DMS114 treated with DMSO at 0.1 percent for 48 hours (cell line): ENCODE measurements around the gene GPATCH1.
"Not testable (repeated sequence)": the region's sequence is repeated elsewhere in the genome, so short reads cannot be mapped to it uniquely, and the experiment has no call there.

ENCODE experiments used
- DNase-seq: peaks from one replicate; lab custom pipeline; 2025; ENCODE audit not compliant: unreplicated experiment; lab: John Stamatoyannopoulos, UW

GPATCH1 gene

DNA sequence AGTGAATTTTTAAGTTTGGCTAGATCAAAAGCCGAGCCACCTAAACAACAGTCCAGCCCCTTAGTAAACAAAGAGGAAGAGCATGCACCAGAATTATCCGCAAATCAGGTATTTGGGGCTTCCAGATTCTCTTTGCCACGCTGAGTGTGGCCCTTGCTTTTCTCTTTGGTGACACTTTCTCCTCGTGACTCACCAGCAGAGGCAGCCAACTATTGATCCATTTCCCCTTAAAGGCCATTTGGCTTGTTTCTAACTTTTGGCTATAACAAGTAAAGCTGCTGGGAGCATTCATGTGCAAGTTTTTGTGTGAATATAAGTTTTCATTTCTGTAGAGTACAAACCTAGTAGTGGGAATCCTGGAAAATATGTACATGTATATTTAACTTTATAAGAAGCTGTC lies 33.3 kb downstream of the GPATCH1 start:
- no peak for DNase-seq

DNA sequence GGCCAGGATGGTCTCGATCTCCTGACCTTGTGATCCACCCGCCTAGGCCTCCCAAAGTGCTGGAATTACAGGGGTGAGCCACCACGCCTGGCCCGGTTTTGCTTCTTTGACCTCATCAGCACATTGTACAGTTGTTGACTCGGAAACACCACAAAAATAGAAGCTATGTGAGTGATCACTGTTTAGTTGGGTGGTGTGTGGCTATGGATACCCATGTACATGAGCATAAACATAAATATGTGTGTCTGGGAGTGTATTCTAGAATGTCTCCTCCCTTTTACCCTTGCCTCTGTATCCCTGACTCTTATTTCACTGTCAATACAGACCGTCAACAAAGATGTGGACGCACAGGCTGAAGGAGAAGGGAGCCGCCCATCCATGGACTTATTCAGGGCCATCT lies 36.5 kb downstream of the GPATCH1 start:
- no peak for DNase-seq

DNA sequence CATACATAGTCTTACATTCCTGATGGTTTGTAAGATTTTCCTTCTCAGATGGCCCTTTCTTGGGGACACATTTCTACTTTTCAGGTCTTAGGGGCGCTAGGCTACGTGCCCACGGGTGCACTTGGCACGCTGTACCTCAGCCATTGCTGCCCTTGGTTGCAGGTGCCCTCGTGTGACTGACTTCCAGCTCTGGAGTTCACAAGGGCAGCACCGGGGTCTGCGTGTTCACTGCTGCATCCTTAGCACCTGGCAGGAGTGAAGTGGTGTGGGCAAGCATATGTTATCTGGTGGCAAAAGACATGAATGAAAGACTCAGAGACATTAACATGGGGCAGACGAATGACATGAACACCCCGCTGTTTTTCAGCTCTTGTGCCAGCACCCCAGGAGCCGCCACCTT lies 37.7 kb downstream of the GPATCH1 start:
- DNase-seq, result no peak

DNA sequence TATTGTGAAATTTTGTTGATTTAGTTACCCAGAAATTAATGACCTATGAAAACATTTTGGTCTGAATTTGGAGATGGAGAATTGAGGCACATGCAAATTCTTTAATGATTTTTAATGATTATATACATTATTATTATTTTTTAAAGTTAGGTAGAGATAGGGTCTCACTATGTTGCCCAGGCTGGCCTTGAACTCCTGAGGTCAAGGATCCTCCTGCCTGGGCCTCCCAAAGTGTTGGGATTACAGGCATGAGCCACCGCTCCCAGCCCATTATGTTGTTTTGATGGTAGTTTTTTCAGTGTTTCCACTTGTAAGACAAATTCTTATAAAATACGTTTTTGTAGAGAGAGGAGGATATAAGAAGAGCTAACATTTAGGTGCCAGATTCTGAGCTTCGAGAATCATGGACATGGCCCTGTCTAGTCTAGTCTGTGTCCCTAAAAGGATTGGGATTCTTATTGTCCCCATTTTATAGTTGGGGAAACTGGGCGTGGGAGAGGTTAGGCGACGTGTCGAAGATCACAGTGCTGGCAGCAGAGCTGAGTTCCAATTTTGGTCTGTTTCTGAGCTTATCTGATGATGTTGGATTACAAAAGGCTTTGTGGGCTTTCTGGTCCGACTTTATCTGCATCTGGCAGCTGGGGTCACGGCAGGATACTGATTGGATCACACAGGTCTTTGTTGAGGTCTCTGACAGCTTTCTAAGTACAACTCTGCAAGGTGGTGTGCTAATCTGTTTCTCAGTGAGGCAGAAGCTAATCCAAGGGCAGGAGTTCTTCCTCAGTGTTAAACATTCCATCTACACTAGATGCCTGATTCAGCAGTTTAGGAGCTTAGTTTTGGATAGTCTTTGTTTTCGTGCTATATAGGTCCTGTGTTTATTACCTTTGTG lies 43.5 kb downstream of the GPATCH1 start:
- DNase-seq, result no peak

DNA sequence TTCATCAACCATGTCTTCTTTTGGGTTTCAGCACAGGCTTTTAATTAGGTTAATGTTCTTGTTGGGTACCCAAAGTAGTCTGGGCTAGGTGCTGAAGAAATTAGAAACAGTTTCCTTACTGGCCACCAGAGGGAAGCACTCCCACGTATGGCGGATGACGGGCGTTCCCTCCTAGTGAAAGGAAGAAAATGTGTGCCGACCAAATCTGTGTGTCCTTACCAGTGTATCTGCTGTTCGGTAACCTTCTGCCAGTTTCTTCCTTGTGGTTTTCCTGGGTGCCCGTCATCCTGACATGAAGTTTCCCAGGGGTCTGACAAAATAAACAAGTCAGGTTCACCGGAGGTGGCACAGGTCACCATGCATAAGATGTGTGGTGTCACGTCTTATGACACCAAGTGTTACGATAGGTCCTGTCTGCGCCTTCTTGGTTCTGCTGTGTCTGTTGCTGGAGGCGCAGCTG lies 45.0 kb downstream of the GPATCH1 start:
- DNase-seq, result peak; percentile 83

DNA sequence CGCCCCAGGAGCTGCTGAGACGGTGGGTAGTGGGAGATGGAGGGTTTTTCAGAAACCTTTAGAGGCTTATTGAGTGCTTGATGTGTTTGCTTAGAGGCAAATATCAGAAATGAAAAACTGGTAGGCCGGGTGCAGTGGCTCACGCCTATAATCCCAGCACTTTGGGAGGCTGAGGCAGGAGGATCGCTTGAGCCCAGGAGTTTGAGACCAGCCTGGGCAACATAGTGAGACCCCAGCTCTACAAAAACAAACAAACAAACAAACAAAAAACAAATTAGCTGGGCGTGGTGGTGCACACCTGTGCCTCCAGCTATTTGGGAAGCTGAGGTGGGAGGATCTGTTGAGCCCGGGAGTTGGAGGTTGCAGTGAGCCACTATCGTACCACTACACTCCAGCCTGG lies 45.7 kb downstream of the GPATCH1 start:
- DNase-seq, result not testable (repeated sequence)

DNA sequence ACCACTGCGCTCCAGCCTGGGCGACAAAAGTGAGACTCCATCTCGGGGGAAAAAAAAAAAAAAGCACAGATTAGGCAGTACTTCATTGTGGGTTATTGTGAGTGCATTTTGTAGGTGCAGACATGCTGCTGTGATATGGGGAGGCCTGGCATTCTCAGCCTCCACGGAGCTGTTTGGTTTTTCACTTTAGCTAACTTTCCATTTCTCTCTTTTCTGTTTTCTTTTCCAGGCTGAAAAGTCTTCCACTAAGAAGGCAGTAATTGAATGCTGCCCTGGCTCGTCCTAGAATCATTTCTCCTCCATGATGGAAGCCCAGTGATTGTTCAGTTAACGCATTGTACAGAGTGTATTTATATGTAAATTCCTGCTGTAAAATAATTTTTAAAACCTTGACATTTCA lies 48.9 kb downstream of the GPATCH1 start:
- no peak for DNase-seq

DNA sequence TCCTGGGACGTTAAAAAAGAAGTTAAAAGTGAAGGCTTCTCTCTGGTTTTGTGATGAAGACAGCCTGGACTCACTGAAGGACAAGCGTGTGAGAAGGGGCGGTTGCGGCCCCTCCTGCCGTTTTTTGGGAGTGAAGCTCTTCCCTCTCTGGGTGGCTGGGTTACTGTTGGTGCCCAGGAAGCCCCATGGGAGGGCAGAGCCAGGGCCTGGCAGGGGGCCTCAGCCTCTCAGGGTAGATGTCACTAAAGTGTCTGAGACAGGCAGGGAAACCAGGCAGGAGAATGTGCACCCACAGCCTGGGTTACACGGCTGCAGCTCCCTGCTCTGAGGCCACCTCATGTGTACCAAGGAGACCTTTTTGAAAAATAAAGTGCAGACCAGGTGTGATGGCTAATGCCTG lies 49.5 kb downstream of the GPATCH1 start:
- no peak for DNase-seq

DNA sequence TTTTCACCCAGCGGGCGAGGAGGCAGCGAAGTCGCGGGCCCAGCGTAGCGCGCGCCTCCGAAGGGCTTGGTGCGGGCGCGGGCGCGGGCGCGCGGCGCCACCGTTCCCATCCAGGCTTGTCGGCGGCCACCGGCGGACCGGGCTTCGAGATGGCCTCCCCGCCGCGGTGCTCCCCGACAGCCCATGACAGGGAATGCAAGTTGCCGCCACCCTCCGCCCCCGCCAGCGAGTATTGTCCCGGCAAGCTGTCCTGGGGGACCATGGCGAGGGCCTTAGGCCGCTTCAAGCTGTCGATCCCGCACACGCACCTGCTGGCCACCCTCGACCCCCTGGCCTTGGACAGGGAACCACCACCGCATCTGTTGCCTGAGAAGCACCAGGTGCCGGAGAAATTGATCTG lies 51.0 kb downstream of the GPATCH1 start, which contains the start of gene WDR88:
Gene WDR88, plus strand, starts transcription at position 94 of the 400 bp plus-strand sequence. Its CDS starts 56 bp downstream, at position 150.
- no peak for DNase-seq

DNA sequence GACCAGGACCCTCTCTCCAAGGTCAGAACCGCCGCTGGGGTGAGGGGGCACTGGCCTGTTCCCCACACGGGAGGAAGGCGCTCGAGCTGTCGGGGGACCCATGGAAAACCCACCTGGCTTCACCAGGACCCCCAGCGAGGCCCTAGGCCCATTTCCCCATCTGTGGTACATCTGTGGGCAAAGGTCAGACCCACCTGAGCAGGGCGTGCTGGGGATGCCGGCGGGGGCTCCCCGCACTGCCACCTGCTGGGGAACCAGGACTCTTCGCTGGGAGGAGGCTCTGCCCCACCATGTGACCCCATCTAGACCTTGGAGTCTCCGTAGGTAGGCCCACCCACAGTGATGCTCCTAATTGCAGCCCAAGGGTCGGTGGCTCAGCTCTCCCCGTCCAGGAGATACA lies 51.4 kb downstream of the GPATCH1 start:
- DNase-seq, result no peak

DNA sequence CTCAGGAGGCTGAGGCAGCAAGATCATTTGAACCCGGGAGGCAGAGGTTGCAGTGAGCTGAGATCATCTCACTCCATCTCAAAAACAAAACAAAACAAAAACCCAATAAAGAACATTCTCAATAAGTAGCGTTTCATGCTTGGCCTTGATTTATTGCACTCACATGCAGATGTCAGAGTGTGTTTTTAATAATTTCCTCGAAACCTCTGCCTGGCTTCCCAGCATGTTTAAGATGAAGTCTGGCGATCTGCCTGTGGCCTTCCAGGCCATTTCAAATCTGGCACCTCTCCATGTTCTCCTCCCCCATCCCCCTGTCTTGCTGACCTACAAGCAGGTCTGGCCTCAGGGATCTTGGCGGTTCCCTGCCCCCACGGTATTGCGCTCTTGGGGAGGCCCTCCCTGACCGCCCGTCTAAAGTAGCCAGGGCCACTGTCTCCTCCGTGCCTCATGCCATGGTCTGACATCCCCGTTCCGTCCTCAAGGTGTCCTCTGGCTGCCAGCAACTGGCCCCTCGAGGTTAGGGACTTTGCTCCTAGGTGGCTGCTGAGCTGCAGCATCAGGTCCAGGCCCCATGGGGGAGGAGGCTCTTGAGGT lies 52.6 kb downstream of the GPATCH1 start:
- no peak for DNase-seq

DNA sequence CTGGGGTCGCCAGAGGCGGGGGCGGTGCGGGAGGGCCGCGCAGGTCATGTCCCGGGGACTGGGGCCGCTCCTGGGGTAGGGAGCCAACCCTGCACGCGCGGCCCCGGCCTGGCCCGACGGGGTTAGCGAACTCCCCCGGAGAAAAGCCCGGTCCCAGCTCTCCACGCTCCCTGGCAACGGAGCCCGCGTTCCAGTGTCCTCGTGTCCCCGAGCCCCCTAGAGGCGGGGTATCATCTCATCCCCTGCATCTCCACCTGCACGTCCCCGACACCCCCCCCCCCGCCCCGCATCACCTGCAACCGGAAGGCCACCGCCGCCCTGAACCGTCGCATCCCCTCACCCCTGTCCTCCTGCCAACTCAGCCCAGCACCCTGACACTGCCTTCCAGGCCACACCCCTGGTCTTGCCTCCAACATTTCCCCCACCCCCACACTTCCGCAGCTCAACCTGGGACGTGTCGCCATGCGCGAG lies 53.6 kb downstream of the GPATCH1 start:
- DNase-seq, result no peak

DNA sequence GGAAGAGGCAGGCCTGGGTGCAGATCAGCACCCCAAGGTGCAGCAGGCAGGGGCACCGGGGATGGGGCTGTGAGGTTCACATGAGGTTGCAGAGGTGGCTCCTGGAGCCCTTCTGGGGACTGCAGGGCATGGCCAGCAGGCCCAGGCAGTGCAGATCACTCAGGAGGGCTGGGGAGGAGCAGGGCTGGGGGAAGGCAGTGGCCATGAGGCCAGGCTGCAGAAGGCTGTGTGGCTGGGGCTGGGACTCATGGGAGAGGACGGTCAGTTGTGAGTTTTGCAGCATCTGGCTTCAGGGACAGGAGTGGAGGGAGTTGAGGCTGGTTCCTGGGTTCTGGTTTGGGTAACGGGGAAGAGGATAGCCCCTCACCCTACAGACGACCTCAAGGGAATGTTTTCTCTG lies 58.2 kb downstream of the GPATCH1 start:
- DNase-seq, result no peak

DNA sequence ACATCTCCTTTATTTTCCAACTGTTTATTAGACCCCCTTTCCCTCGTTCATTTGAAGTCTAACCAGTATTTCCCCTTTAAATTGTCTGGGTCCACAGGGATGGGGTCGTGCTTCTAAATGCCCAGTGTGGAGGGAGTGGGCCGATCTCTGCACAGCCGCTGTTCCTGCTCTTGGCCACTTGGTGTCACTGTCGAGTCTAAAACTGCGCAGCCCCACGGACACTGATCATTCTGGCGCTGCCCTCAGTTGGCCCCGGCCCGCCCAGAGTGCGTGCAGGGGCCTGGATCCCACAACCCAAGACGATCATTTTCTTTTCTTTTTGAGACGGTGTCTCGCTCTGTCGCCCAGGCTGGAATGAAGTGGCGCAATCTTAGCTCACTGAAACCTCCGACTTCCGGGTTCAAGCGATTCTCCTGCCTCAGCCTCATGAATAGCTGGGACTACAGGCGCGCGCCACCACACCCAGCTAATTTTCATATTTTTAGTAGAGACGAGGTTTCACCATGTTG lies 63.0 kb downstream of the GPATCH1 start:
- peak; percentile 78 for DNase-seq

DNA sequence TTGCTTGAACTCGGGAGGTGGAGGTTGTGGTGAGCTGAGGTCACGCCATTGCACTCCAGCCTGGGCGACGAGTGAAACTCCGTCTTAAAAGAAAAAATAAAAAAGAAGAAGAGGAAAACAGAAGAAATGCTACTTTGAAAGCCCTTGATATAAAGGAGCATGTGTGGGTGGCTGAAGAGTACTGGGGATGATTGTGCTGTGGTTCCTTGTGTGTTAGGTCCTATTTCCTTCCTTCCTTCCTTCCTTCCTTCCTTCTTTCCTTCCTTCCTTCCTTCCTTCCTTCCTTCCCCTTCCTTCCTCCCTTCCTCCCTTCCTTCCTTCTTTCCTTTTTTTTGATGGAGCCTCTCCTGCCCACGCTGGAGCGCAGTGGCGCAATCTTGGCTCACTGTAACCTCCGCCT lies 65.2 kb downstream of the GPATCH1 start:
- DNase-seq, result no peak

DNA sequence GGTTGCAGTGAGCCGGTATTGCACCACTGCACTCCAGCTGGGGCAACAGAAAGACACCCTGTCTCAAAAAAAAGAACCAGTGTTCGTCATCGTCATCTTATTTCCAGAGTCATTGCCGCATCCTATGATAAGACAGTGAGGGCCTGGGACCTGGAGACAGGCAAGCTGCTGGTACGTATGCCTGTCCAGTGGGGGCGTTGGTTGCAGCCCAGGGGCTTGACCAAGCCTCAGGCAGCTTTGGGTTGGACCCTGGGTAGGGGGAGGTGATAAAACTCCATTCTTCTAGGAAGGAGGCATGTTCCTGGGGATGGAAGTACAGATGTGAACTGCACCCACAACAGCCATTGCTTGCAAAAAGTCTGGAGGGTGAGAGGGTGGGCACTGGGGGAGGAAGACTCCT lies 66.6 kb downstream of the GPATCH1 start:
- no peak for DNase-seq

DNA sequence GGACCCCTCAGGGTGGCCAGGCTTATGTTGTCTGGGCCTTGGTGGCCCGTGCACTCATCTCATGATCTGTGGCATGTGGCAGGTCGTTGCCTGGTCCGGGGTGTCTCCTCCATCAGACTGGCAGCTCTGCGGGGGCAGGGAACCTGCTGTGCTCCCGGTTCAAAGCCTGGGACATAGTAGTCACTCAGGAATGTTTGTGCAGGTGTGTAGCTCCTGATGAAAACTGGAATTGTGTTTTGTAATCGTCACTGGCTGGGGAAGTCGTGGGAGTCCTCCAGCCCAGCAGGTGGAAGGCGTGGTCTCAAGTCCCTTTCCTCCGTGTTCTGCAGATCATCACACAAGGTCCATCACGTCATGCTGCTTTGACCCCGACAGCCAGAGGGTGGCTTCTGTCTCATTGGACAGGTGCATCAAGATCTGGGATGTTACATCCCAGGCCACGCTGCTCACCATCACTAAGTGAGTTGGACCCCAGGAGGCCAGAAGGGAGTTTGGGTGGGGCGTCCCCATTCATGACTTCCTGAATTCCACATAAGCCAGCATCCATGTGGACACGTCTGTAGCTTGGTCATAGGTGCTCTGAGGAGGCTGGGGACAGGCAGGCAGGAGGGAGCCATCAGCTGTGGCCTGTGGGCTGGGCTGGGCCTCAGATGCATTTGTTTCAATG lies 70.0 kb downstream of the GPATCH1 start:
- no peak for DNase-seq

DNA sequence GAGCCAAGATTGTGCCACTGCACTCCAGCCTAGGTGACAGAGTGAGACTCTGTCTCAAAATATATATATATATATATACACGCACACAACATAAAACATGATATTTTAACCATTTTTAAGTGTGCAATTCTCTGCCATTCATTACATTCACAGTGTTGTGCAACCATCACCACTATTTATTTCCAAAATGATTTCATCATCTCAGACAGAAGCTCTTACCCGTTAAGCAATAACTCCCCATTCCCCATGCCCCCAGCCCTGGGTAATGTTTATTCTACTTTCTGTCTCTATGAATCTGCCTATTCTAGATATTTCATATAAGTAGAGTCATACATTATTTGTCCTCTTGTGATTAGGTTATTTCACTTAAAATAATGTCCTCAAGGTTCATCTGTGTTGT lies 71.2 kb downstream of the GPATCH1 start:
- no peak for DNase-seq

DNA sequence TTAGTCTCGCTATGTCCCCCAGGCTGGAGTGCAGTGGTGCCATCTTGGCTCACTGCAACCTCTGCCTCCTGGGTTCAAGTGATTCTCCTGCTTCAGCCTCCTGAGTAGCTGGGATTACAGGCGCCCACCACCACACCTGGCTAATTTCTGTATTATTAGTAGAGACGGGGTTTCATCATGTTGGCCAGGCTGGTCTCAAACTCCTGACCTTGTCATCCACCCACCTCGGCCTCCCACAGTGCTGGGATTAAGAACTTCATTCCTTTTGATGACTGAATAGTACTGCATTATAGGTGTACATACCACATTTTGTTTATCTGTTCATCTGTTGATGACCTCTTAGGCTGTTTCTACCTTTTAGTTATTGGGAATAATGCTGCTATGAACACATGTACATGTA lies 71.6 kb downstream of the GPATCH1 start:
- DNase-seq, result not testable (repeated sequence)

DNA sequence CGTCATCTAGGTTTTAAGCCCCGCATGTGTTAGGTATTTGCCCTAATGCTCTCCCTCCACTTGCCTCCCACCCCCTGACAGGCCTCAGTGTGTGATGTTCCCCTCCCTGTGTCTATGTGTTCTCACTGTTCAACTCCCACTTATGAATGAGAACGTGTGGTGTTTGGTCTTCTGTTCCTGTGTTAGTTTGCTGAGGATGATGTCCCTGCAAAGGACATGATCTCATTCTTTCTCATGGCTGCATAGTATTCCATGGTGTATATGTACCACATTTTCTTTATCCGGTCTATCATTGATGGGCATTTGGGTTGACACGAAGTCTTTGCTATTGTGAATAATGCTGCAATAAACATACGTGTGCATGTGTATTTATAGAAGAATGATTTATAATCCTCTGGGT lies 73.3 kb downstream of the GPATCH1 start:
- not testable (repeated sequence) for DNase-seq

DNA sequence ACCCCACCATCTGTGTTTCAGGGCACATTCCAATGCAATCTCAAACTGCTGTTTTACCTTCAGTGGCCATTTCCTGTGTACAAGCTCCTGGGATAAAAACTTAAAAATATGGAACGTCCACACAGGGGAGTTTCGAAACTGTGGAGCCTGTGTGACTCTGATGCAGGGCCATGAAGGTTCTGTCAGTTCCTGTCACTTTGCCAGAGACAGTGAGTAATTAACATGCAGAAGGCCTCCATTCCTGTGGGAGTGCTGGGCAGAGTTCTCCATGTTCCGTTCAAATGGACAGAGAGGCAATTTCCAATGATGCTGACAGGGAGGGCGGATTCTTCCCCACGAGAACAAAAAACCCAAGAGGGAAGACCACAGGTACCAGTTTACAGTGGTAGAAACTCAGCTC lies 75.4 kb downstream of the GPATCH1 start:
- no peak for DNase-seq

DNA sequence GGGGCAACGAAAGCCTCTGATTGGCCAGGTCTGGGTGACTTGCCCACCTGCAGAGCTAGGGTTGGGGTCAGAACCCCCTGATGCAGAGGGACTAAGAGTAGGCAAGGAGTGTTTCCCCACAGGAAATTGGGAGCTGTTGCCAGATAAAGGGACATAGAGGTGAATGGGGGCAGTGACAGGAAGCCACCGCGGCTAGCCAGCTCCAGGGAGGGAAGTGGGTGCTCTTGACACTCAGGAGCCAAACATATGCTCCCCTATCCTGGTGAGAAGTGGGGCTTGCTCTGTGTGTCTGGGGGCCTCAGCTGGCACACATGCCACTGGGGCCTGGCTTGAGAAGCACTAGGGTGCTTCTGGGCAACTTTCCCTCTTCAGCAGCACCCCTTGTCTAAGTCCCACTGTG lies 76.9 kb downstream of the GPATCH1 start:
- no peak for DNase-seq
